ENCODE measurements around the gene SERPINA1.

The SERPINA1 gene

DNA sequence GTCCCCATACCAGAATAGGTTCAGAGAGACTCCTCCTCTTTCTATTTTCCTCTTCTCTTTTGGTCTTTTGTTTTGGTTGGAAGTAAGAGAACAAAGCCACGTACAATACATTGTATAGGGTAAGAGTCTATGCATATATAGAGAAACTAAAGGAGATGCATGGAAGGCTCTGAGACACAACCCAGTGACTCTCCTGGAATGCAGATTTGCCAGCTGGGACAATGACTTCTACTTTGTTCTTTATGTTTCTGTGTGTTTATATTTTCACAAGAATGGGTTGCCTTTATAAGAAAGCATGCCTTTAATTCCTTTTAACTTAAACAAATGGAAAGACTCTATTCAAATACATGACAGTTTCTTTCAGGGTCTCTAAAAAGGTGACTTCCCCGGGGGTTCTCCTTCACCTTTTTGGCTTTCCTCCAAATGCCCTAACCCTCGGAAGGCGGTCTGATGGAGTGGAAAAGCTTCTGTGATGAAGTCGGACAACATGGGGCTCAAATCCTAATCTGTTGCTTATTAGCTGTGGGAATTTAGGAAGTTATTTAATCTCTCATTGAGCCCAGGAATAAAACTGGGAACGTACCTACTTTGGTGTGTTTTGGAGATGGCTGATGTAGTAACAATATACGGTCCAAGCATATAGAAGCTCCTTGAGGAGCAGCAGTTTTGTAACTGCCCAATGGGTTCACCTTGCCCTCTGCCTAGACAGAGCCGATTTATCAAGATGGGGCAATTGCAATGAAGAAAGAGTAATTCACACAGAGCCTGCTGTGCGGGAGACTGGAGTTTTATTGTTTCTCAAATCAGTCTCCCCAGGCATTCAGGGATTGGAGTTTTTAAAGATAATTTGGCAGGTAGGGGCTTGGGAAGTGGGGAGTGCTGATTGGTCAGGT, 9.1 kb upstream of the SERPINA1 start:
- no peak for DNase-seq

DNA sequence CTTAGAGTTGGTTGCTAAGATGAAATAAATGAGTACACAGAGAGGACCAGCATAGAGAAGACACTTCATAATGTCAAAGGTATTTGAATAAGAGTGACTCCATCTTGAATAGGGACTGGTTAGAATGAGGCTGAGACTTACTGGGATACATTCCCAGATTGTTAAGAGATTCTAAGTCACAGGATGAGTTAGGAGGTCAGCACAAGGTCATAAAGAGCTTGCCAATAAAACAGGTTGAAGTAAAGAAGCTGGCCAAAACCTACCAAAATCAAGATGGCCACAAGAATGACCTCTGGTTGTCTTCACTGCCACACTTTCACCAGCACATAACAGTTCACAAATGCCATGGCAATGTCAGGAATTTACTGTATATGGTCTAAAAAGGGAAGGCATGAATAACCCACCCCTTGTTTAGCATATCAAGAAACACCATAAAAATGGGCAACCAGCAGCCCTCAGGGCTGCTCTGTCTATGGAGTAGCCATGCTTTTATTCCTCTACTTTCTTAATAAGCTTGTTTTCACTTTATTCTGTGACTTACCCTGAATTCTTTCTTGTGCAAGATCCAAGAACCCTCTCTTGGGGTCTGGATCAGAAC, 8.3 kb upstream of the SERPINA1 start:
- no peak for DNase-seq

DNA sequence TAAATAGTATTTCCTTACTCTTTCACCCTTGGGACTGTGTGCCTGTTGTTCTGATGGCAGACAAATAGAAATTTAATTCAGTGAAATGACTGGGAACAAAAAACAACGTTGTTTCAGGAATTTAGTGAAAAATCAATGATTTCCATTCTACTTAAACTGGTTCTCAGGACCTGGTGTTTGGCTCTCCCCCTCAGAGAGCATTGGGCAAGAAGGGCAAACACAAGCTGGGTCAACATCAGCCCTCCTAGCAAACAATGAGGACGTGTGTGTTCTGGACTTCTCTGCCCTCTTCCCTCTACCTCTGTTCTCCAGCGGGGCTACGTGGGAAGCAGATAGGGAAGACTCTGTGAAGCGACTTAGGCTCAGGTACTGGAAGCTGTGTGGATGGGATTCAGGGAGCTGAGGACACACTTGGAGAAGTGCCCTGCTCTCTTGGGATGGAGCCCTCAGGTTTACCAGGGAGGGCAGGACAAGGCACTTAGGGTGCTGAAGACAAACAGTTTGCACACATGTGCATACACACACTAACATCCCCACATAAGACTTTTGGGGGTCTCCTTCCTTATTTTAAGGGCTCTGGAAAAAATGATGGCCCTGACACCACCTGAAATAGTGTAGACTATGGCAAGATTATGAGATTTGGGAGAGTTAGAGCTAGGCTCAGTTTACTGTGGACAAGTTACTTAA, 7.6 kb upstream of the SERPINA1 start:
- no peak for DNase-seq

DNA sequence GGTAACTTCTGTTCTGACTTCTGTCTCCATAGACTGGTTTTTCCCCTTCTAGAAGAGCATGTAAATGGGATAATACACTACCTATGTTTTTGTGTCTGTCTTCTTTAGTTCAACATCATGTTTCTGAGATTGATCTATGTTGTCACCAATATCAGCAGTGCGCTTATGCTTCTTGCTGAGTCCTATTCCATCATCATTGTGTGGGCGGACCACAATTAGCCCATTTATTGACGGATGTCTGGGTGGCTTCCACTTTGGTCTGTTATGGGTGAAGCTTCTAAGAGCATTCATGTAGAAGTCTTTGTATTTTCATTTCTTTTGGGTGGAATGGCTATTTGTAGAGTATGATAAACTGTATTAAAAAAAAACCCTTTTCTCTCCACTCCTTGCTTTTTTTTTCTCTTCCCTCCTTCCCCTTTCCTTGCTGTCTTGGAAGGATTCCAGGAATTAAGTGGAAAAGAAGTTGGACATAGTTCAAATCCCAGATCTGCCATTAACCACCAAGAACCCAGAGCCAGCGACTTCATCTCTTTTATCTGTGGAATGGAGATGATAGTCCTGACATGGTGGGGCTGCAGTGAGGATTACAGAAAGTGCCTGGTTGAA, 7.0 kb upstream of the SERPINA1 start:
- no peak for DNase-seq

DNA sequence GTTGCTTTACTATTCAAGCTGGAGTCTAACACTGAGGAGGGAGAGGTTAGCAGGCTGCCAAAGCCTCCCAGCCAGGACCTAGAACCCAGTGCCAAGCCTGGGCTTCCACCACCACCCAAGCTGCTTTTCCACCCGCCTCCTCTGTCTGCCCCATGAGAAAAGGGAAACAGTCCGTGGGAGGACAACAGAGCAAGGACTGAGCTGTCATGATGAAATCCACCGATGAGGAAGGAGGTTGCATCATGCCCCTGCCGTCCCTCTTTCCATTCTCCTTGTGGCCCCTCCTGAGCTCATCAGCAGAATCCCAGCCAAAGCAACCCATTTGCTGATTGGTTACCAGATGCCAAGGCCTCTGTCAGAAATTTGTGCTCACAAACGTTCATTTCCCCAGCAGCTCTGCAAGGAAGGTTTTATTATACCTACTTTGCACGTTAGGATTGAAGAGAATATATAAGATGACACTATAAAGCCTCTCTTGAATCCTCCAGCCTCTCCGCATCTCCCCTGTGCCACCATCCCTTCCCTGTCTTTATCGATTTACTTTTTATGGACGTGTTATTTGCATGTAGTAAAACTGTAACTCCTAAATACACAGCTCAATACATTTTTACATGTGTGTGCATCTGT, 6.3 kb upstream of the SERPINA1 start:
- DNase-seq, result peak; percentile 47

DNA sequence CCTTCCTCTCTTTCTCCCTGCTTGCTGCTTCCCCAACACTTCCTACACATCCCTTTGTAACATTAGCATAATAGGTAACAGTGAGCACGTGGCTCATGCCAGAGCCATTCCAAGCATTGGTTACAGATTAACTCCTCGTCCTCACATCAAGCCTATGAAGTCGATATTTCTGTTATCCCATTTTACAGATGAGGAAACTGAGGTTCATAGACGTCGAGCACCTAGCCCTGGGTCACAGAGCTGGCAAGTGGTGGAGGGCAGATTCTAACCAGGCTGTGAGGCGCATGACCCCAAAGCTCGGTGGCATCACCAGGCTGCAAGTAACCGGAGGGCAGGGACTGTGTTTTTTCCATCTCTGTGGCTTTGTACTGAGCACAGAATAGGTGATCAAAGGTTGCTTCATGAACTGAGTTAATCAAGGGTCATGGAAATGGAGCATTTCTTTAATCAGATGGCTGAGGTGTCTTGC, 5.7 kb upstream of the SERPINA1 start:
- no peak for DNase-seq

DNA sequence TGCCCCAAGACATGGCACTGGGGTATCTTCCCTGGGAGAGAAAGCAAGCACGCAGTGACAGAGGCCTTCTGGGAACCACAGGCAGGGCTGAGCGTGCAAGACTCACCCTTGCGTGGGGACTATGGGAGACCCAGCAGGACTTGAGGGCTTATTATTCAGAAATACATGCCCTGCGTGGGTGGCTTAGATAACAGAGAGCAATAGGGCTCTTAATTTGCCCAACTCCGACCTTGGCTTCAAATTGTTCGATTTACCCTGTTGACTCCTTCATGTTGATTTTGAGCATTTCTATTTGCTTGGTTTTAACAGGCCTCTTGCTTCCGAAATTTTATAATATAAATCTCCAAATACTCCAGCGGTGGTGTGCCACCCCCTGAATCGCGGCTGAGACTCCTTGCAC, 5.1 kb upstream of the SERPINA1 start:
- no peak for DNase-seq

DNA sequence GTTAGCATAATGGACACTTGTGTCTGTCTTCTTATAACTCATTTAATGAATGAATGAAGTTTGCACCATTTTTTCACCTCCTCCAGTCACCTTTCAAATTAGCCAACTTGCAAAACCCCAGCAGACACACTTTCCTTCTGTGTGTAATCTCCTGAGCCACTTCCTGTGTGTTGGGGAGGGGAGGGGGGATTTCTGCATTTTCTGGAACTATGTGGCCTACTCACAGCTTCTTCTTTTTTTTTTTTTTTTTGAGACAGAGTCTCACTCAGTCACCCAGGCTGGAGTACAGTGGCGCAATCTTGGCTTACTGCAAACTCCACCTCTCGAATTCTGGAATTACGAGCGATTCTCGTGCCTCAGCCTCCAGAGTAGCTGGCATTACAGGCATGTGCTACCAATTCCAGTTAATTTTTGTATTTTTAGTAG, 4.1 kb upstream of the SERPINA1 start:
- DNase-seq, result peak; percentile 75

DNA sequence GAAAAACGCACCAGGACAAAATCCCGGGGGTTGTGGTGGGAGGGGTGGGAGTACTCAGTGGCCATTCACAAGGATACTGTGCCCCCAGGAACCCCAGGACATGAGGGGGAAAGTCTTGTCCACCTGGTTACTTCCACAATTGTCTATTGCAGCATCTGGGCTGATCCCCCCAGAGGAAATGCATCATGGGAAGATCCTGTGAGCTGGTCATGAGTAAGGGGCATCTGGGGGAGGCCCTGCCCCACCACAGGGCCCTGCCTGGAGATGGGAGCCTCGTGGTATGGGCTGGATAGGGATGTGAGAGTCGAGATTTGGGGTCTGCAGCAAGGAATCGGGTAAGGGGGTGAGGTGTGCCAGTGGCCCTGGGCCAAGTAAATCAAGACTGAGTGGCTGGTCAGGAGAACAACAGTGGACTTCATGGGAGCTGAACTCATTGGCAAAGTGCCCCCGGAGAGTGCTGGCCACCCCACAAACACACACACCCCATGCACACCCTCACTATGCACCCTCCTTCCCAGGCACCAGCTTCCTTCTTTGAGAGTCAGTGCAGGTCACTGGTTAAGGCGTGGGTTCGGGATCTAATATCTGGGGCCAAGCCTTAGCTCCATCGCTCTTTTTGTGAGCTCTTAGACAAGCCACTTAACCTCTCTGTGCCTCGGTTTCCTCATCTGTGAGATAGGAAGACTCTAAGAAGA, 3.0 kb upstream of the SERPINA1 start:
- DNase-seq, result no peak

DNA sequence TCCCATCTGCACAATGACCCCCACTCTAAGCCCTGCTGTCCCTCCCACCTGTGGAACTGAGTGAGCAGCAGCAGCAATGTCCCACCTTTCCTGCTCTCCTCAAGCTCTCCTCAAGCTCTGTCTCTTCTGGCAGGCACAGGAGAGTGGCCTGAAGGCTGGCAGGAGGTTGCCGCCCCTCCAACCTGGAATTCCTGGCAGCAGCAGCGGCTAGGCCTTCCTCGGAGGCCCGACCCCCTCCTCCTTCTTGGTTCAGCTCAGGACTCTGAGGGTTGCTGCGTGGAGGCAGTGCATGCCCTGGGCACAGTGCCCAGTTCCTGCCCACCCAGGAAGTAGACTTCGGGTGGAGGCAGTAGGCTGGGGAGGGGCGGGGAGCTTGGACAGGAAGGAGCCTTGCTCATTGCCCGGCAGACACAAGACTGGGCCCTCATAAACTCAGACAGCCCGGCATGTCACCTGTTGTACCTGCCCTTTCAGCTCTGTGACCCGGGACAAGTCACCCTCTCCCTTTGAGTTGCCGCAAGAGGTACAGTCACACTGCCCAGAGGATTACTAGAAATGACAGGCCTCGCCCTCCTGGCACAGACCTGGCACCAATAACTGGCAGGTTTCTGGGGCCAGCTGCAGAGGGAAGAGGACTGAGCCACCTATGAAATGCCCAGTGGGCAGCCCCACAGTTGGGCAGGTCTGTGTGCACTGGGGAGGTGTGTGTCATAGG, 2.1 kb upstream of the SERPINA1 start:
- no peak for DNase-seq

DNA sequence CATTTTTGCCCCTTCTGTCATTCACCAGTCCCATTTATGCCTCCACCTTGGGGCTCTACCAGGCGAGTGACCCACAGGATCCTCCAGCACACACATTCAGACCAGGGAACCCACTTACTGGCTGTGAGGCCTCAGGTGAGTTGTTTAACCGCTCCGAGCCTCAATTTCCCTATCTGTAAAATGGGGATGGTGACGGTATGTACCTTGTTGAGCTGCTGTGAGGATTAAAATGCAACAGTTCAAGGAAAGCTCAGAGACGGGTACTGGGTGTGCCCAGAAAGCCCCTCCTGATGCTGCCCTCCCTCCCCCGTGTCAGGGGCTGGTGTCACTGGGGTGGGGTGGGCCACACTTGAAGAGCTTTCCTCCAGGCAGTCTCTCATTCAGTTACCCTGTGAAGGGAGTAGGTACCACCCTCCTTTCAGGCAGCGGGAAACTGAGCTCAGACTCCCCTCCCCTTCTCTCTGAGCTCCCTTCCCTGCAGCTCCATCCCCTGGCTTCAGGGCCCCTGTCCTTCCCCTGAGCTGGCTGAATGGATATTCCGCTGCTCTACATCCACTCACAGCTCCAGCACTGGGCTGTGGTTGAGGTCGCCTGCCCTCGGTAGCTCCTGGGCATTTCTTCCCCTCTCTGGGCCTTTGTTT, 1.4 kb upstream of the SERPINA1 start:
- no peak for DNase-seq

DNA sequence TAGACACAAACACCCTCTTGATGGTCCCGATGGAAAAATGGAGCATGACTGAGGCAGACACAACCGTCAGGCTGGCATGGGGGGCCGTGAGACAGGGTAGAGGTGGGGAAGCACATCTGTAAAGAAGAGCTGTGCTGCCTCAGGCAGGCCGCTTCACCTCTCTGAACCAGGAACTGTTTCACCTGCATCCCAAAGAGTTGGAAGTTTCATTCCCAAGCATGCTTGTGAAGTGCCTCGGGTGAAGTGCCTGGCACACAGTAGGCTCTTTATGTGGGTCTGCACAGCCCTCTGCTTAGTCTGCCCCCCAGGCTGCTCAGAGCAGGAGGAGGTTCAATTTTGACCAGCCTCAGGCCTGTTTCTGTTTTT, 685 bp upstream of the SERPINA1 start:
- DNase-seq, result no peak

DNA sequence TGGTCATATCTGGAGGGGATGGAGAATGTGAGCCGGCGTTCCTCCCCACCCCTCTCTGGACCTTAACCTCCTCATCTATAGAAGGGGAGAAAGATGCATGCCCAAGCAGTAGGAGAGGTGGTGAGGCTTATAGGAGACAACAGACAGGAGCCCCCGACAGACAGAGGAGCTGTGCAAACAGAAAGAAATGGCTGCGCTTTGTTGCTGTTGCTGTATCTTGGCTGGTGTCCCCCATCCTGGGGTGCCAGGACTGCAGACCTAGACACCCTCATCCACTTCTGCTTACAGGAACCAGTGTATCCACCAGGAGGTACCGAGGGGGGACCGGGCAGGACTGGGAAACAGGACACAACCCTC, 397 bp downstream of the SERPINA1 start:
- no peak for DNase-seq

DNA sequence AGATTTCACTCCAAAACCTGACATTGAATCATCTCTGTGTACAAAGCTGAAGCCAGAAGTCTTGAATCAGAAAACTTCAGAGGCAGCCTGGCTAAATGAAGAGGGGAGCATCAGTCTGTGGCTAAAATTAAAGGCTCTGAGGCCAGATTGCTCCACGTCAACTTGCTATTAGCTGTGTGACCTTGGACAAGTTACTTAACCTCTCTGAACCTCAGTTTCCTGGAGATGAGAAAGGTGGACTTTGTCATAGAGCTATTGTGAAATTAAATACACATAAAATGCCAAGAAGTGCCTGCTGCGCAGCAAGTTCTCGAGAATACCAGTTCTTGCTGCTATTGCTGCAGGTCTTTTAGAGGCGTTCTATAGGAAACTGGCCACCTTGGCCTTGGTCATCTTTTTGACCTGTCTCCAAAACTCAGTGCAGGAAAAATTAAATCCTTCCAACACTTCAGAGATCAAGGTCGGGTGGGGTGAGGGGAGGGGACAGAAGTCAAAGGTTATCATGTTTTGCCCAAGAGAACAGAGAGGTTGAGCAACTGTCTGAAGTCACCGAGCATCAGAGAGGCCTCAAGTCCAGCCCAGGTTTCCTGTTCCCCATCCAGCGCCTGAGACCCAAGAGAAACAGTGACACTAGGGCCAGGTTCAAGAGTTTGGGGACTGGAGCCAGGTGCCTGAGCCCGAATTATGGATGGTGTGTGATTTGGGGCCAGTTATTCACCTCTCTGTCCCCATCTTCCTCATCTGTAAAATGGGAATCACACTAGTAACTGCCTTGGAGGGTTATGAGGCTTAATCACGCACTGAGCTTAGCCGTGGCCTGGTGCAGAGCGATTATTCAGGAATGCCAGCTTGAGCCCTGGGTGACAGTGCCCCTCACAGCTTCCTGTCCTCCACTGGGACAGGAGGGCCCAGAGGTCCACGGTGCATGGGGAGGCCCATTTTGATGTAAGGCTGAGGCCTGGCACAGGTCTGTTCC, 1.1 kb downstream of the SERPINA1 start:
- no peak for DNase-seq

DNA sequence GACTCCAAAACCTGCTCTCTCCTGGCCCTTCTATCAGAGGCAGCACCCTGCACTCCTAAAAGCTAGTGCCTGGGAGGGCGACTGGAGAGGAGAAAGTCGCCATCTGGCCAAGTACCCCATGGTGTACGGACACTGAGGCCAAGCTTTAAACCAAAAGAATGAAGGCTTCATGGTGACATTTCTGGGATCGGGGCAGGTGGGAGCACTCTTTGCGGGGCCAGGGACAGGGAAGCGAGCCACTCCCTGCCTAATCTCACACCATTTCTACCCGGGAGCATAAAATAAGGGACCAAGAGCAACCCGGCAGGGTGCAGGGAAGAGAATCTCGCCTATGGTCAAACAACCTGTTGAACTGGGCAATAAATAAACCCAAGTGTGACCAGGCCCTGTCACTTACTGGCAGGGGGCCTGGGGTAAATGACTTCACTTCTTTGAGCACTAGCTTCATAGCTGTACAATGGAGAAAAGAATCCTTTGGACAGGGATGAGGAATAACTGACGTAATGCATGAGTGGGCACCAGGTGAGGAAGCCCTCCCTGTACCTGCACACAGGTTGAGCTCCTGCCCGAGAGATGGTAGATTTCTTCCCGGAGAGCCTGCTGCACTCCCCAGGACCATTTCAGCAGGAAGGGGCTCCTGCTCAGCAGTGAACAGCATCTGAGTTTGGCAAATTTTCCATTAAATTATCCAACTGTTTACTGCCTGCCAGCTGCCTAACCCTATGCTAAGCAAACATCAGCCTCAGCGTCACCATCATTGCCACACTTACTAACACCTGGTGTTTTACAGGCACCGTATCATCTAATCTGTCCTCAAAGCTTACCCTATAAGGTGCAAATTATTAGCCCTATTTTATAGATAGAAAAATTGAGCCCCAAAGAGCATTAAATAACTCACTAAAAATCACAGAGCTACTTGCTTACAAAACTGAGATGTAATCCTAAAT, 2.0 kb downstream of the SERPINA1 start:
- no peak for DNase-seq

DNA sequence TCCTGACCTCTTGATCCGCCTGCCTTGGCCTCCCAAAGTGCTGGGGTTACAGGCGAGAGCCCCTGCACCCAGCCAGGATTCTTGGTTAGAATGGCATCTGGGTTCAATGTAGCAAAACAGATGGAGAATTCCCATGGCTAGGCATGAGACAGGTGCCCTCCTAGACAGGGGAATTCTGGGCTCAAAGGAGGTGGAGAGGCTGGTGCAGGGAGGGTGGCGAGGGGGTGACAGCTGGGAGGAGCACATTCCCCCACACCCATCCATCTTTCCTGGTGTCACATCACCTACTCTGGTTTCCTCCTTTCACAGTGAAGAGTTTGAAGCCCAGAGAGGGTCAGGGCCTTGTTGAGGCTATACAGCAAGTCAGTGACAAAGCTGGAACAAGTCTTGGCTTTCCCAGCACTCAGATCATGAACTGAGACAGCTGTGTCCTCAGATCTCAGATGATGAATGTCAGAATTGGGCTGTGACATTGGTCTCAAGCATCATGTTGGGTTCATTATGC, 2.8 kb downstream of the SERPINA1 start:
- no peak for DNase-seq

DNA sequence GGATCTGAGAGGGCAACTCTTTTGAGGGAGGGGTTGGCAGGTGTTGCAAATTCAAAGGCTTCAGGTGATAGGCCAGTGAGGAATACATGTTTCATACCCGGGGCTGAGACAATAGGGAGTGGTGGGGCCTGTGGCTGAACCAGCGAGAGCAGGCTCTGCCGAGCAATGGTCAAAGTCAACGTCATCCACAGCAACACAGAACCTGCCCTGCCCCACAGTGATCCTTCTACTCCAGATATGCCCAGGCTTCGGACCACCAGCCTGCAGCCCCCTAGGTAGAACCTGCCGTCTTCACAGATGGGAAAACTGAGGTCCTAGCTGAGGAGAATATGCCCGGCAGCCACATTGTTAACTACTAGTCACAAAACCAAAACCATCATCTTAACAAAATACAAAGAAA, 4.1 kb downstream of the SERPINA1 start:
- DNase-seq, result no peak

DNA sequence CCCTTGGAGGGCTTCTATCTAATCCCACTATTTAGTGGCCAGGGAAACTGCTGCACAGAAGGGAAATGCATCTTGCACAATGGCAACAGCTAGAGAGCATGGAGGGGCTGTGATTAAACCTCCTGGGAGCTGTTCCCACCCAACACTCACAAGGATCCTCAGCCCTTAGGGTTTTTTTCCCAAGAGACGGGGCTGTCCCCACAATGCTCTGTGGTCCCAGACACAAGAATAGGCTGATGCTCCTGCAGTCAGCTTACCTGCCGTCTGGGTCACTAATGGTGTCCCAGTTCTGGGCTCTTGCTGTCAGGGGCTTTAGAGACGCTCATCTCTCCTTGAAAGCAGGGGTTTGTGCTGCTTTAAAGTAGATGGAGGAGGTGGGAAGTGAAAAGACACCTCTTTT, 4.6 kb downstream of the SERPINA1 start:
- no peak for DNase-seq

Data from fibroblast of skin of abdomen (primary cell).